A673 (cell line): ENCODE measurements around the gene TSC2.

Experiments used
- EZH2 ChIP-seq: fragments of 200-600 bp; sonication (generic); IDR thresholded peaks from 2 replicates; pipeline ENCODE4 v1.6.1; 2017; ENCODE audit warnings: borderline replicate concordance, low read depth, mild to moderate bottlenecking, mixed read lengths, antibody characterized with exemption, low read length; ENCODE audit not compliant: poor library complexity, severe bottlenecking
- TF ChIP-seq, protein P1 (sequence below): fragments of 300-800, 200-600 bp; sonication (generic); conservative IDR thresholded peaks from 2 replicates; pipeline ENCODE4 v1.5.1; 2017; ENCODE audit warnings: low read depth, mild to moderate bottlenecking, antibody characterized with exemption, low read length, moderate library complexity, mixed read lengths

DNA sequence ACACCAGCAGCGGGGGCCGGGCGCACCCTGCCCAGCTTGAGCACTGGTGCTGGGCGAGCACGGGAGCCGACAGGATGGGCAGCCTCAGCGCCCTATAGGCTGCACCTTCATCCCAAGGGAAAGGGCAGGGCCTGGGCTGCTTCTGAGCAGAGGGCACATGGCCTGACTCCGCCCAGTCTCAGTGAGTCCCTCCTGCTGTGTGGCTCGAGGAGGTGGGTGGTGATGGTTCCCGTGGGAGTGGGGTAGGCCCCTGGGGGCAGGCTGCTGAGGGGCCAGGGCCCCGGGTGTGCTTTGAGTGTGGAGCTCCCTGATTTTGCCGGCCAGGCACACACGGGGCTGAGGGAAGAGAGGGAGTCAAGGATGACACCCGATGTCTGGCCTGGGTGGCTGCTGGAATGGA lies 37.9 kb downstream of the TSC2 start:
- TF ChIP-seq, protein P1, sequence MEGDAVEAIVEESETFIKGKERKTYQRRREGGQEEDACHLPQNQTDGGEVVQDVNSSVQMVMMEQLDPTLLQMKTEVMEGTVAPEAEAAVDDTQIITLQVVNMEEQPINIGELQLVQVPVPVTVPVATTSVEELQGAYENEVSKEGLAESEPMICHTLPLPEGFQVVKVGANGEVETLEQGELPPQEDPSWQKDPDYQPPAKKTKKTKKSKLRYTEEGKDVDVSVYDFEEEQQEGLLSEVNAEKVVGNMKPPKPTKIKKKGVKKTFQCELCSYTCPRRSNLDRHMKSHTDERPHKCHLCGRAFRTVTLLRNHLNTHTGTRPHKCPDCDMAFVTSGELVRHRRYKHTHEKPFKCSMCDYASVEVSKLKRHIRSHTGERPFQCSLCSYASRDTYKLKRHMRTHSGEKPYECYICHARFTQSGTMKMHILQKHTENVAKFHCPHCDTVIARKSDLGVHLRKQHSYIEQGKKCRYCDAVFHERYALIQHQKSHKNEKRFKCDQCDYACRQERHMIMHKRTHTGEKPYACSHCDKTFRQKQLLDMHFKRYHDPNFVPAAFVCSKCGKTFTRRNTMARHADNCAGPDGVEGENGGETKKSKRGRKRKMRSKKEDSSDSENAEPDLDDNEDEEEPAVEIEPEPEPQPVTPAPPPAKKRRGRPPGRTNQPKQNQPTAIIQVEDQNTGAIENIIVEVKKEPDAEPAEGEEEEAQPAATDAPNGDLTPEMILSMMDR, result no peak
- no peak for TF ChIP-seq EZH2
